ENCODE results near the gene ZBTB32. TPM values are rescaled to one million over a fixed set of nuclear protein-coding genes. Genes with fewer than 3 reads are reported as not detected.

The ZBTB32 gene
- total and polyA plus RNA-seq, 3 donors from 2014 or later, result 26.1 to 125 (median 32.5) TPM

DNA sequence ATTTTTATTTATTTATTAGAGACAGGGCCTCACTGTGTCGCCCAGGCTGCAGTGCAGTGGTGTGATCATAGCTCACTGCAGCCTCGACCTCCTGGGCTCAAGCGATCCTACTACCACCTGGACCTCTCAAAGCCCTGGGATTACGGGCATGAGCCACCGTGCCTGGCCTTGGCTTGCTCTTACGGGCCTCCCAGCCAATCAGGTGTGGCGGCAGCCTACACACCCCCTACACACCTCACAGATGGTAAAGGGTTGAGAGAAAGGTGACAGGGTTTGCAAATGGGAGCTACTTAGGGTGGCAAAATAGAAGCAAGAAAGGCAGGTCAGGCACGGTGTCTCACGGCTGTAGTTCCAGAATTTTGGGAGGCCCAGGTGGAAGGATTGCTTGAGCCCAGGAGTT, 1.0 kb upstream of the ZBTB32 start:
- DNase-seq, result no peak
- H3K27me3 ChIP-seq, result no peaks in the 10 kb centered on the region
- no peaks in the 10 kb centered on the region for H3K9me3 ChIP-seq
- intact Hi-C loops (cut with DNase I; ENCODE audit: low total_unique reads), result no loop called here
- H3K27ac ChIP-seq, result no peak overlapping the region
- no peaks in the 10 kb centered on the region for H3K36me3 ChIP-seq (ENCODE audit: low read depth, missing control alignments)
- 21 to 49% methylated on average over 9 of the region's 9 CpGs for WGBS, 2 donors
- no peak for TF ChIP-seq POLR2A (IDR thresholded peaks at IDR 0.05)
- TF ChIP-seq, protein P1, sequence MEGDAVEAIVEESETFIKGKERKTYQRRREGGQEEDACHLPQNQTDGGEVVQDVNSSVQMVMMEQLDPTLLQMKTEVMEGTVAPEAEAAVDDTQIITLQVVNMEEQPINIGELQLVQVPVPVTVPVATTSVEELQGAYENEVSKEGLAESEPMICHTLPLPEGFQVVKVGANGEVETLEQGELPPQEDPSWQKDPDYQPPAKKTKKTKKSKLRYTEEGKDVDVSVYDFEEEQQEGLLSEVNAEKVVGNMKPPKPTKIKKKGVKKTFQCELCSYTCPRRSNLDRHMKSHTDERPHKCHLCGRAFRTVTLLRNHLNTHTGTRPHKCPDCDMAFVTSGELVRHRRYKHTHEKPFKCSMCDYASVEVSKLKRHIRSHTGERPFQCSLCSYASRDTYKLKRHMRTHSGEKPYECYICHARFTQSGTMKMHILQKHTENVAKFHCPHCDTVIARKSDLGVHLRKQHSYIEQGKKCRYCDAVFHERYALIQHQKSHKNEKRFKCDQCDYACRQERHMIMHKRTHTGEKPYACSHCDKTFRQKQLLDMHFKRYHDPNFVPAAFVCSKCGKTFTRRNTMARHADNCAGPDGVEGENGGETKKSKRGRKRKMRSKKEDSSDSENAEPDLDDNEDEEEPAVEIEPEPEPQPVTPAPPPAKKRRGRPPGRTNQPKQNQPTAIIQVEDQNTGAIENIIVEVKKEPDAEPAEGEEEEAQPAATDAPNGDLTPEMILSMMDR (IDR thresholded peaks at IDR 0.05), result no peak
- H3K4me1 ChIP-seq, result peaks cover 5% of the 10 kb centered on the region
- no peak overlapping the region for H3K4me3 ChIP-seq

DNA sequence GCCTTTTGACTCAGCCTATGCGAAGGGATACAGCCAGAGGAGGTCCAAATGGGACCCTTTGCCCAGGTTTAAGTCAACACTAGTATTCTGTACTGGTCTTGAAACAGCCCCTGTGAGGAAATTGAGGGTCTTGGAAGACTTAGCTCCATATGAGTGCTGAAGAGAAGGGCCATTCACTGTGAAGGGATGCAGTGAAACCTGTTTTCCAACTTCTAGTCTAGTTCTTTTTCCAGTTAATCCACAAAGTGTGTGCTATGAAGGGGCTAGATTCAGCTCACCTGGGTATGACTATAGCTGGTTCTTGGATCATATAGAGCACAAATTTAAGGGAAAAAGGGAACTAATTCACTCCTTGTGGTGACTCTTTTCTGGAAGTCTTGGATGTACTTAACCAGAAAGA, 4.0 kb downstream of the ZBTB32 start:
- intact Hi-C loops (cut with DNase I; ENCODE audit: low total_unique reads), result no loop called here
- WGBS, 2 donors, result 92 to 100% methylated on average over 1 of the region's 1 CpG
- TF ChIP-seq, protein P1 (IDR thresholded peaks at IDR 0.05), result no peak
- no peak for TF ChIP-seq POLR2A (IDR thresholded peaks at IDR 0.05)
- no peak for DNase-seq
- Histone ChIP-seq H3K27me3 (no peaks in the 10 kb centered on the region), H3K36me3 (ENCODE audit: low read depth, missing control alignments) (no peaks in the 10 kb centered on the region), H3K4me1 (no peaks in the 10 kb centered on the region), H3K4me3 (no peak overlapping the region), H3K9me3 (no peaks in the 10 kb centered on the region), H3K27ac (no peak overlapping the region)

DNA sequence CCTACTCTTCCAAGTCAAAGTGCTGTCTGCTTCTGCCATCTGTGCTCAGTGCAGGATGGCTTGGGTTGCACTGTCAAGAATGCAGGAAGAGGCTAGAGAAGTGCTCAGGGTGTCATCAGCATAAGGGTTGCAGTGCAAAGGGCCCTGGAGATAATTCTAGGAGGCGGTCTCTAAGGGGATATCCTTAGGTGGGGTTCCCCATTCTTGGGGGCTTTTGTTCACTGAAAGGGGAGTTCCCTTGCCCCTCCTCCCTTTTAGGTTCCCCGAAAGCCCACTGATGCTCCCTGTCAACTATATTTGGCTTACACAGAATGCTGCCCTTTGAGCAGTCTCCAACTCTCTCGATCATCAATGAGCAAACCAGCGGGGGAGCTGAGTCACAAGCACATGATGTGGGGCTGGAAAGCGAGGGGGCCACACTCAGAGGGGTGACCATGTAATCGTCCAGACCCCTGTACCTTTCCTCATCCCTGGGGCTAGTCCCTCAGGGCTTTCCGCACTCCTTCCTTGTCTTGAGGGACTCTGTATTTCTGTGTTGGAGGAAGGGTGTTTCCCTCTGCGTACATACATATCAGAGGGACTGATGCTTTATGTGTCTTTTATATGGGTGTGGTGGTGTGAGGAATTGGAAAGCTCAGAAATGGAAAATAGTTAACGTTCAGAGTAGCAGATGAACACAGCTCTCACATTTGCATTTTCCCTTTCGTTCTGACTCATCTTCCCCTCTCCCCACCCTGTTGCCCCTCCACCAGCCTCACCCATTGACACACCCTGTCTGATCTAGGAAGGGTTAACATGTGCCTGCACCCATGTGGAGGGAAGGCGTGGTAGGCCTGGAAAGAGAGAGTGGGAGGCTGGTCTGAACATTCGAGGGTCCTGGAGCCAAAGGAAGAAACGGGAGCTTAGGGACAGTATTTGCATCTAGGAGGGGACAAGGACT, 6.7 kb downstream of the ZBTB32 start:
- Histone ChIP-seq H3K9me3 (no peaks in the 10 kb centered on the region), H3K36me3 (ENCODE audit: low read depth, missing control alignments) (no peaks in the 10 kb centered on the region), H3K4me1 (peaks cover 7% of the 10 kb centered on the region), H3K27me3 (no peaks in the 10 kb centered on the region), H3K4me3 (no peak overlapping the region), H3K27ac (no peak overlapping the region)
- no peak for DNase-seq
- TF ChIP-seq, protein P1 (IDR thresholded peaks at IDR 0.05), result no peak
- no peak for TF ChIP-seq POLR2A (IDR thresholded peaks at IDR 0.05)
- intact Hi-C loops (cut with DNase I; ENCODE audit: low total_unique reads), result loop anchor here (10.0 kb wide), 1 partner anchor 166 kb away; the partner anchor contains the start of gene TMEM147
- WGBS, 2 donors, result 75 to 79% methylated on average over 13 of the region's 13 CpGs

DNA sequence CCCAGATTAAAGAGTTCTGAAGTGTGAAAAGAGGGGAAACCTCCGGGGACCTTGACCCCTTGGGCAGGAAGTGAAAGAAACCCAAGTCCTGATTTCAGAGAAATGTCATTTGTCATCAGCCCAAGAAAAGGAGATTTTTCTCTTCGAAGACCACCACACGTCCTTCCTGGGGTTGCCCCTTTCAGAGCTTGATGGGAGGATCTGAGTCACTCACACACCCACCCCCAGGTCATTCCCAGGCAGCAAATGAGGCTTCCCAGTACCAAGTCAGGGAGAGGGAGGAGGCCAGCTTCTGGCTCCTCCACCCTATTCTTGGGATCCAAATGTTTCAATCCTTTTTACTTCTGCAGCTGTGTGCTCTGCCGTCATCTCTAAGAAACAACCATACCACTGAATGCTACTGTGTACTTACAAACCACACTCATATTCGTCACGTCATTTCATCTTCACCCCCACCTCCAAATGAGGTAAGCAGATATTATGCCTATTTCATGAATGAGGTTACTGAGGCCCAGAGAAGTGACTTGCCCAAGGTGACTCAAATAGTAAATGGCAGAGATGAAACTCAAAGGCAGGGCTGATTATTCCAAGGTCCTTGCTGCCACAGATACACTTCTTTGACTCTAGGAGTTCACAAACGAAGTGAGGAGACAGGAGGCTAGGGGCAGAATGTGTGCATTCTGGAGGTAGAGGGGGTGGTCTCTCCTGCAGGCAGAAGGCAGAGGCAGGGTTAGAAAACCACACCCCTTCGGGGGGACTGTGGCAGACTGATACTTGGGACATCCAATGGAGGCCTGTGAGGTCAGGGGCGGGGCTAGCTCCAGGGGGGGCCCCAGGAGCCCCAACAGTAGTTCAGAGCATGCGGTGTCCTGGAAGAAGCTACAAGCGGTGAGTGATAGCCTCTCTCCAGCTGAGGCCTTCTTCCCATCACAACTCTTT, 8.5 kb downstream of the ZBTB32 start:
- intact Hi-C loops (cut with DNase I; ENCODE audit: low total_unique reads), result loop anchor here (10.0 kb wide), 1 partner anchor 168 kb away; the partner anchor contains the start of gene TMEM147
- whole genome bisulfite sequencing, 2 donors, result 80 to 82% methylated on average over 9 to 11 of the region's 11 CpGs
- H3K4me3 ChIP-seq, result no peak overlapping the region
- H3K27ac ChIP-seq, result no peak overlapping the region
- peaks cover 10% of the 10 kb centered on the region for H3K4me1 ChIP-seq
- H3K36me3 ChIP-seq (ENCODE audit: low read depth, missing control alignments), result no peaks in the 10 kb centered on the region
- DNase-seq, result no peak
- no peak for TF ChIP-seq POLR2A (IDR thresholded peaks at IDR 0.05)
- TF ChIP-seq, protein P1 (IDR thresholded peaks at IDR 0.05), result no peak
- H3K9me3 ChIP-seq, result no peaks in the 10 kb centered on the region
- H3K27me3 ChIP-seq, result no peaks in the 10 kb centered on the region
